NCI-H460 (cell line): ENCODE results near the gene C1orf53. TPM values are rescaled to one million over a fixed set of nuclear protein-coding genes. Genes with fewer than 3 reads are reported as not detected.

Experiments used
- DNase-seq: peaks from one replicate; pipeline ENCODE4 v3.0.0-alpha.2; 2016; ENCODE audit warnings: low read depth; ENCODE audit errors: extremely low read depth
- total RNA-seq: library from RNA; depleted of rRNA; stranded (reverse); fragments of >200 nt; shearing (Covaris generic); gene quantifications from 2 replicates; pipeline ENCODE4 v1.2.3, GENCODE V29; 2014

The C1orf53 gene
- total RNA-seq, 1 experiment from 2014 or later = 10.6 TPM

- DNase-seq = no peak
Observed at GRCh38 chr1:197907846-197908616, 5.6 kb downstream of the C1orf53 start.

GRCh38 chr1:197908716-197909220, 6.3 kb downstream of the C1orf53 start:
- no peak for DNase-seq

- DNase-seq = no peak
Observed at GRCh38 chr1:197909384-197909783, 7.0 kb downstream of the C1orf53 start.

- DNase-seq = no peak
Observed at GRCh38 chr1:197910120-197910991, 7.9 kb downstream of the C1orf53 start.

- no peak for DNase-seq
Observed at GRCh38 chr1:197911111-197911856, 8.9 kb downstream of the C1orf53 start.

GRCh38 chr1:197911857-197912696, 9.6 kb downstream of the C1orf53 start:
- DNase-seq = no peak

GRCh38 chr1:197912739-197913494, 10.5 kb downstream of the C1orf53 start:
- no peak for DNase-seq

GRCh38 chr1:197913495-197914276, 11.3 kb downstream of the C1orf53 start:
- DNase-seq = no peak

GRCh38 chr1:197914510-197914909, 12.1 kb downstream of the C1orf53 start:
- DNase-seq = no peak

GRCh38 chr1:197915260-197915861, 12.9 kb downstream of the C1orf53 start:
- DNase-seq = no peak

GRCh38 chr1:197915862-197916499, 13.6 kb downstream of the C1orf53 start:
- peak; percentile 89 for DNase-seq

- DNase-seq = no peak
Observed at GRCh38 chr1:197916500-197916983, 14.1 kb downstream of the C1orf53 start.

GRCh38 chr1:197917805-197918651, 15.6 kb downstream of the C1orf53 start:
- DNase-seq = no peak

- DNase-seq = no peak
Observed at GRCh38 chr1:197918807-197919345, 16.4 kb downstream of the C1orf53 start.

GRCh38 chr1:197919346-197920066, 17.1 kb downstream of the C1orf53 start:
- no peak for DNase-seq

GRCh38 chr1:197920067-197920396, 17.6 kb downstream of the C1orf53 start:
- DNase-seq = no peak
